SK-N-SH (cell line): ENCODE data around the gene CST9. TPM values are rescaled to one million over a fixed set of nuclear protein-coding genes. Genes with fewer than 3 reads are reported as not detected.

Experiments used
- CTCF ChIA-PET: fragments of 300-600, 350-600 bp; formaldehyde crosslinking; extraction: SDS; loops from one replicate; lab custom pipeline; 2021; lab: Yijun Ruan, JAX
- POLR2A ChIA-PET: fragments of 350-600 bp; sonication (Branson Sonifier 250); formaldehyde crosslinking; extraction: SDS; loops from one replicate; lab custom pipeline; 2020; ENCODE audit warnings: antibody characterized with exemption, inconsistent platforms; lab: Yijun Ruan, JAX
- DNase-seq: peaks from one replicate; pipeline ENCODE4 v3.0.0; 2012
- H2AFZ ChIP-seq: fragments of 200-600 bp; sonication (generic); 2 replicates; pipeline ENCODE4 v1.8.1; 2016; ENCODE audit warnings: antibody characterized with exemption, mild to moderate bottlenecking, low read depth
- H3F3A ChIP-seq: fragments of 200-600 bp; sonication (generic); replicated peaks from 2 replicates; pipeline ENCODE3; 2016; ENCODE audit warnings: antibody characterized with exemption, mild to moderate bottlenecking; ENCODE audit not compliant: insufficient read depth
- H3K27ac ChIP-seq, 2 experiments: fragments of 200-500 bp in 1 of 2; fragments of 200-600 bp in 1 of 2; sonication (Bioruptor generic) in 1 of 2; sonication (generic), shearing (Covaris generic) in 1 of 2; 2 replicates each; pipeline versions ENCODE4 v1.5.1 to v1.6.1; 2014 to 2016; ENCODE audit warnings: low read depth in 2 of 2, inconsistent platforms in 1 of 2, low read length in 1 of 2, mild to moderate bottlenecking in 1 of 2, mixed read lengths in 1 of 2
- H3K27me3 ChIP-seq: fragments of 200-600 bp; sonication (generic), shearing (Covaris generic); 2 replicates; pipeline ENCODE4 v1.6.1; 2016; ENCODE audit warnings: mixed run types; ENCODE audit not compliant: insufficient read depth
- H3K36me3 ChIP-seq, 2 experiments: fragments of 200-500 bp in 1 of 2; fragments of 200-600 bp in 1 of 2; sonication (Bioruptor generic) in 1 of 2; sonication (generic) in 1 of 2; replicated peaks in 1 of 2; 2 replicates each; pipeline versions ENCODE3 to v1.5.1; 2014 to 2016; ENCODE audit warnings: low read length in 1 of 2, mild to moderate bottlenecking in 1 of 2; ENCODE audit not compliant: insufficient read depth in 2 of 2, control insufficient read depth in 1 of 2
- H3K4me1 ChIP-seq, 2 experiments: fragments of 200-500 bp in 1 of 2; fragments of 200-600 bp in 1 of 2; sonication (Bioruptor generic) in 1 of 2; sonication (generic), shearing (Covaris generic) in 1 of 2; 2 replicates each; pipeline versions ENCODE4 v1.5.1 to v1.6.1; 2014 to 2016; ENCODE audit warnings: low read depth in 1 of 2, low read length in 1 of 2, mixed run types in 1 of 2; ENCODE audit not compliant: insufficient read depth in 2 of 2, control insufficient read depth in 1 of 2
- H3K4me2 ChIP-seq: fragments of 200-600 bp; sonication (generic), shearing (Covaris generic); 2 replicates; pipeline ENCODE4 v1.6.1; 2017; ENCODE audit warnings: mixed run types
- H3K4me3 ChIP-seq, 2 experiments: fragments of 200-500 bp in 1 of 2; fragments of 200-600 bp in 1 of 2; sonication (Bioruptor generic) in 1 of 2; sonication (generic), shearing (Covaris generic) in 1 of 2; 2 replicates each; pipeline versions ENCODE4 v1.5.1 to v1.8.1; 2014 to 2016; ENCODE audit warnings: low read depth in 2 of 2, inconsistent platforms in 1 of 2, low read length in 1 of 2, mild to moderate bottlenecking in 1 of 2, mixed read lengths in 1 of 2, moderate library complexity in 1 of 2
- H3K79me2 ChIP-seq: fragments of 200-600 bp; sonication (generic); 2 replicates; pipeline ENCODE4 v1.8.1; 2017; ENCODE audit warnings: mild to moderate bottlenecking; ENCODE audit not compliant: insufficient read depth
- H3K9ac ChIP-seq: fragments of 200-600 bp; sonication (generic); 2 replicates; pipeline ENCODE4 v1.6.1; 2017; ENCODE audit warnings: mixed run types
- H3K9me2 ChIP-seq: fragments of 200-600 bp; sonication (generic); 2 replicates; pipeline ENCODE4 v1.6.1; 2017; ENCODE audit warnings: mixed run types
- H3K9me3 ChIP-seq: fragments of 200-600 bp; sonication (generic); 2 replicates; pipeline ENCODE4 v1.6.1; 2017; ENCODE audit warnings: mixed run types, mild to moderate bottlenecking, moderate library complexity
- H4K20me1 ChIP-seq: fragments of 200-600 bp; sonication (generic); 2 replicates; pipeline ENCODE4 v1.6.1; 2017; ENCODE audit warnings: mild to moderate bottlenecking, mixed run types; ENCODE audit not compliant: insufficient read depth
- ELF1 ChIP-seq: IDR thresholded peaks from 2 replicates; pipeline ENCODE4 v1.4.0; 2012
- EP300 ChIP-seq, 2 experiments: IDR thresholded peaks; 2 replicates each; pipeline versions ENCODE4 v1.4.0 to v1.6.1; 2012; ENCODE audit warnings: borderline replicate concordance in 1 of 2, low read depth in 1 of 2, low read length in 1 of 2
- FOSL2 ChIP-seq: IDR thresholded peaks from 2 replicates; pipeline ENCODE4 v1.4.0; 2012; ENCODE audit warnings: low read depth, mild to moderate bottlenecking, moderate library complexity, borderline replicate concordance
- FOXJ3 ChIP-seq: sonication (generic); formaldehyde crosslinking; IDR thresholded peaks from 2 replicates; pipeline ENCODE4 v1.5.1; 2020; ENCODE audit warnings: mild to moderate bottlenecking, missing genetic modification reagents
- GABPA ChIP-seq: IDR thresholded peaks from 2 replicates; pipeline ENCODE4 v1.4.0; 2012; ENCODE audit warnings: low read depth, mild to moderate bottlenecking
- GATA2 ChIP-seq: sonication (generic); formaldehyde crosslinking; IDR thresholded peaks from 2 replicates; pipeline ENCODE4 v1.5.0; 2020; ENCODE audit warnings: mild to moderate bottlenecking, missing genetic modification reagents
- JUND ChIP-seq: IDR thresholded peaks from 2 replicates; pipeline ENCODE4 v1.4.0; 2012
- MEF2A ChIP-seq: IDR thresholded peaks from 2 replicates; pipeline ENCODE4 v1.4.0; 2012; ENCODE audit warnings: low read depth, borderline replicate concordance
- NFIC ChIP-seq: IDR thresholded peaks from 2 replicates; pipeline ENCODE4 v1.4.0; 2012; ENCODE audit warnings: borderline replicate concordance
- NRF1 ChIP-seq: IDR thresholded peaks from 2 replicates; pipeline ENCODE4 v1.6.1; 2012; ENCODE audit warnings: low read depth, mild to moderate bottlenecking, low read length
- POLR2AphosphoS5 ChIP-seq: IDR thresholded peaks from 2 replicates; pipeline ENCODE4 v1.6.1; 2012; ENCODE audit warnings: low read depth, low read length
- RXRA ChIP-seq: IDR thresholded peaks from 2 replicates; pipeline ENCODE4 v1.4.0; 2012; ENCODE audit warnings: low read depth, mild to moderate bottlenecking, borderline replicate concordance
- SIN3A ChIP-seq: IDR thresholded peaks from 2 replicates; pipeline ENCODE4 v1.6.1; 2012; ENCODE audit warnings: low read depth, mild to moderate bottlenecking, low read length, moderate library complexity, borderline replicate concordance
- SMC3 ChIP-seq: IDR thresholded peaks from 2 replicates; pipeline ENCODE4 v1.6.1; 2012; ENCODE audit warnings: low read depth, low read length, improper control_type of control experiment
- TEAD4 ChIP-seq: IDR thresholded peaks from 2 replicates; pipeline ENCODE4 v1.4.0; 2012; ENCODE audit warnings: mild to moderate bottlenecking, borderline replicate concordance; ENCODE audit not compliant: insufficient read depth
- ZBTB33 ChIP-seq: IDR thresholded peaks from 2 replicates; pipeline ENCODE4 v1.4.0; 2012; ENCODE audit warnings: low read depth, borderline replicate concordance
- WGBS: methylation state at CpG from one replicate; pipeline ENCODE4 v1.1.6; 2017; ENCODE audit warnings: low lambda C conversion rate; 5-methylcytosine and 5-hydroxymethylcytosine counted together
- polyA plus RNA-seq, 3 experiments: library from polyadenylated mRNA; depleted of rRNA; stranded (reverse); fragments of >200 nt; gene quantifications; 2 replicates each; pipeline ENCODE4 v1.2.3, GENCODE V29; 2012
- TF ChIP-seq, protein P1 (sequence below): IDR thresholded peaks from 2 replicates; pipeline ENCODE4; 2012
- TF ChIP-seq, protein P2 (sequence below): IDR thresholded peaks from 2 replicates; pipeline ENCODE4 v1.6.1; 2012; ENCODE audit warnings: mild to moderate bottlenecking, low read depth, low read length, moderate library complexity
- TF ChIP-seq, protein P3 (sequence below): fragments of 150-350 bp; IDR thresholded peaks from 2 replicates; pipeline ENCODE4 v1.6.1; 2016; ENCODE audit warnings: mild to moderate bottlenecking, low read depth, low read length

The CST9 gene
- polyA plus RNA-seq, 1 of the 3 experiments (the other 2 are of a cell fraction), result not detected

DNA sequence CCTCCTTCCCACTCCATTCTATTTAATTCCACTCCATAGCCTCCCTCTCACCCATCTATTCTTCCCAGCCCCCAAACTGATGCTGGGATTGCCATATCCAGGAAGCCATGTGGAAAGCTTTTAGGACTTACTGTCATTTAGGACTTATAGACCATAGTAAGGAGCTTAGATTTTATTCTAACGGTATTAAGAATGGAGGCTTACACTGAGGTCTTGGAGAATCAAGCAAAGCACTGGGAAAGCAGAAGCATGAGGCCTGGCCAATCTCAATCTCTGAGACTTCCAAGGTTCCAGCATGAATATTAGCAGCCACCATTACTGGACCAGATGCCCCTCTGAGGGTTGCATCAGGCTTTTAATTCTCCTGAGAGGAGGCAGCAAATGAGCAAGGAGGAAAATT, 1.4 kb downstream of the CST9 start:
- CTCF ChIA-PET, result interaction anchor here (1.6 to 9.5 kb wide), 2 partner anchors 157 to 162 kb away, joined by 4 to 92 read pairs; no protein-coding TSS in a partner anchor
- Histone ChIP-seq H3K9me2 (no peaks in the 10 kb centered on the region), H3K4me1 (no peaks in the 10 kb centered on the region), H3K9me3 (no peaks in the 10 kb centered on the region), H2AFZ (no peak overlapping the region), H3K36me3 (no peaks in the 10 kb centered on the region), H3K79me2 (no peaks in the 10 kb centered on the region), H3K4me3 (no peak overlapping the region), H3K9ac (no peak overlapping the region), H3K27me3 (peaks cover 39% of the 10 kb centered on the region; the same call in 1 of the 2 replicates), H4K20me1 (no peaks in the 10 kb centered on the region), H3K27ac (no peak overlapping the region), H3K4me2 (no peak overlapping the region), H3F3A (no peaks in the 10 kb centered on the region)
- TF ChIP-seq EP300 (IDR thresholded peaks at IDR 0.05; ENCODE audit: borderline replicate concordance in 1 of 2, low read depth in 1 of 2, low read length in 1 of 2) (no peak), TEAD4 (no peak), MEF2A (no peak), SIN3A (no peak)
- TF ChIP-seq, protein P1, sequence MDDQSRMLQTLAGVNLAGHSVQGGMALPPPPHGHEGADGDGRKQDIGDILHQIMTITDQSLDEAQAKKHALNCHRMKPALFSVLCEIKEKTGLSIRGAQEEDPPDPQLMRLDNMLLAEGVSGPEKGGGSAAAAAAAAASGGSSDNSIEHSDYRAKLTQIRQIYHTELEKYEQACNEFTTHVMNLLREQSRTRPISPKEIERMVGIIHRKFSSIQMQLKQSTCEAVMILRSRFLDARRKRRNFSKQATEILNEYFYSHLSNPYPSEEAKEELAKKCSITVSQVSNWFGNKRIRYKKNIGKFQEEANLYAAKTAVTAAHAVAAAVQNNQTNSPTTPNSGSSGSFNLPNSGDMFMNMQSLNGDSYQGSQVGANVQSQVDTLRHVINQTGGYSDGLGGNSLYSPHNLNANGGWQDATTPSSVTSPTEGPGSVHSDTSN, result no peak
- TF ChIP-seq, protein P2, sequence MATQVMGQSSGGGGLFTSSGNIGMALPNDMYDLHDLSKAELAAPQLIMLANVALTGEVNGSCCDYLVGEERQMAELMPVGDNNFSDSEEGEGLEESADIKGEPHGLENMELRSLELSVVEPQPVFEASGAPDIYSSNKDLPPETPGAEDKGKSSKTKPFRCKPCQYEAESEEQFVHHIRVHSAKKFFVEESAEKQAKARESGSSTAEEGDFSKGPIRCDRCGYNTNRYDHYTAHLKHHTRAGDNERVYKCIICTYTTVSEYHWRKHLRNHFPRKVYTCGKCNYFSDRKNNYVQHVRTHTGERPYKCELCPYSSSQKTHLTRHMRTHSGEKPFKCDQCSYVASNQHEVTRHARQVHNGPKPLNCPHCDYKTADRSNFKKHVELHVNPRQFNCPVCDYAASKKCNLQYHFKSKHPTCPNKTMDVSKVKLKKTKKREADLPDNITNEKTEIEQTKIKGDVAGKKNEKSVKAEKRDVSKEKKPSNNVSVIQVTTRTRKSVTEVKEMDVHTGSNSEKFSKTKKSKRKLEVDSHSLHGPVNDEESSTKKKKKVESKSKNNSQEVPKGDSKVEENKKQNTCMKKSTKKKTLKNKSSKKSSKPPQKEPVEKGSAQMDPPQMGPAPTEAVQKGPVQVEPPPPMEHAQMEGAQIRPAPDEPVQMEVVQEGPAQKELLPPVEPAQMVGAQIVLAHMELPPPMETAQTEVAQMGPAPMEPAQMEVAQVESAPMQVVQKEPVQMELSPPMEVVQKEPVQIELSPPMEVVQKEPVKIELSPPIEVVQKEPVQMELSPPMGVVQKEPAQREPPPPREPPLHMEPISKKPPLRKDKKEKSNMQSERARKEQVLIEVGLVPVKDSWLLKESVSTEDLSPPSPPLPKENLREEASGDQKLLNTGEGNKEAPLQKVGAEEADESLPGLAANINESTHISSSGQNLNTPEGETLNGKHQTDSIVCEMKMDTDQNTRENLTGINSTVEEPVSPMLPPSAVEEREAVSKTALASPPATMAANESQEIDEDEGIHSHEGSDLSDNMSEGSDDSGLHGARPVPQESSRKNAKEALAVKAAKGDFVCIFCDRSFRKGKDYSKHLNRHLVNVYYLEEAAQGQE, result no peak
- DNase-seq, result no peak
- 24% methylated on average over 1 of the region's 1 CpG for WGBS
- POLR2A ChIA-PET, result no interaction called here

DNA sequence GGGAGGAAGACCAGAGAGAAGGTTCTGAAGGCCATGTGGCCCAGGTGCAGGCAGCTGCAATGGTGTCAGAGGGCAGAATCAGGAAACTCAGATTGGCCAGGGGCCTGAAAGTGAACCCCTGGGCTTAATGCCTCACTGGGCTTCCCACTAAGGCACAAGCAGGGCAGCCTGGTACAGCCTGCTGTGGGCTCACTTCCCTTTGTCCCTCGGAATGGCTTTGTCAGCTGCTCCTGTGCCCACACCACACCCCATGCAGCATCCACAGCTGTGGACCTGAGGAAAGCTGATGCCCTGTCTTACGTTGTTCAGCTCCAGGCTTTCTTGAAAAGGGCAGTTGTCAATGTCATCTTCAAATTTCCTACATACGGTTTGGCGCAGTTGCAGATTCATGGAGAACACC, 2.4 kb downstream of the CST9 start:
- DNase-seq, result no peak
- Histone ChIP-seq H4K20me1 (no peaks in the 10 kb centered on the region), H3K79me2 (no peaks in the 10 kb centered on the region), H3K27ac (no peak overlapping the region), H3K4me2 (no peak overlapping the region), H3K4me3 (no peak overlapping the region), H3K4me1 (no peaks in the 10 kb centered on the region), H3K9me3 (no peaks in the 10 kb centered on the region), H3F3A (no peaks in the 10 kb centered on the region), H3K36me3 (no peaks in the 10 kb centered on the region), H3K9ac (no peak overlapping the region), H2AFZ (no peak overlapping the region), H3K27me3 (peaks cover 39% of the 10 kb centered on the region; the same call in 1 of the 2 replicates), H3K9me2 (no peaks in the 10 kb centered on the region)
- ChIA-PET CTCF (interaction anchor here (1.6 to 9.5 kb wide), 2 partner anchors 156 to 161 kb away, joined by 4 to 92 read pairs; no protein-coding TSS in a partner anchor), POLR2A (no interaction called here)
- WGBS, result 47% methylated on average over 4 of the region's 4 CpGs
- TF ChIP-seq GATA2 (CRISPR knock-in tag), result no peak
- no peak for TF ChIP-seq GABPA
- no peak for TF ChIP-seq FOSL2
- no peak for TF ChIP-seq ELF1
- TF ChIP-seq, protein P3, sequence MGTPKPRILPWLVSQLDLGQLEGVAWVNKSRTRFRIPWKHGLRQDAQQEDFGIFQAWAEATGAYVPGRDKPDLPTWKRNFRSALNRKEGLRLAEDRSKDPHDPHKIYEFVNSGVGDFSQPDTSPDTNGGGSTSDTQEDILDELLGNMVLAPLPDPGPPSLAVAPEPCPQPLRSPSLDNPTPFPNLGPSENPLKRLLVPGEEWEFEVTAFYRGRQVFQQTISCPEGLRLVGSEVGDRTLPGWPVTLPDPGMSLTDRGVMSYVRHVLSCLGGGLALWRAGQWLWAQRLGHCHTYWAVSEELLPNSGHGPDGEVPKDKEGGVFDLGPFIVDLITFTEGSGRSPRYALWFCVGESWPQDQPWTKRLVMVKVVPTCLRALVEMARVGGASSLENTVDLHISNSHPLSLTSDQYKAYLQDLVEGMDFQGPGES, result no peak
- no peak for TF ChIP-seq TEAD4
- TF ChIP-seq POLR2AphosphoS5, result no peak
- TF ChIP-seq JUND, result no peak
- no peak for TF ChIP-seq SMC3
- no peak for TF ChIP-seq NFIC
- TF ChIP-seq, protein P1, result no peak
- no peak for TF ChIP-seq FOXJ3 (CRISPR knock-in tag)
- TF ChIP-seq MEF2A, result no peak
- no peak for TF ChIP-seq ZBTB33
- TF ChIP-seq RXRA, result no peak
- TF ChIP-seq EP300 (IDR thresholded peaks at IDR 0.05; ENCODE audit: borderline replicate concordance in 1 of 2, low read depth in 1 of 2, low read length in 1 of 2), result no peak
- TF ChIP-seq NRF1, result no peak
